Upper lobe of right lung (tissue), 1 donor: ENCODE measurements around the gene FAM78B. TPM values are rescaled to one million over a fixed set of nuclear protein-coding genes. Genes with fewer than 3 reads are reported as not detected.
A peak's percentile ranks its signal among the peaks of the same experiment; 100 is the strongest.

Experiments used
- ATAC-seq: fragments of 200-7000 bp; cut with Tn5 transposase; one replicate; pipeline ENCODE4 v1.9.1; 2020; ENCODE audit warnings: mild to moderate bottlenecking, moderate library complexity
- DNase-seq: peaks from one replicate; pipeline ENCODE4 v3.0.0-alpha.2; 2020
- H3K27ac ChIP-seq: fragments of 200-600 bp; one replicate; pipeline ENCODE4 v1.8.0; 2022
- H3K27me3 ChIP-seq: fragments of 200-600 bp; one replicate; pipeline ENCODE4 v1.8.0; 2022; ENCODE audit warnings: mild to moderate bottlenecking
- H3K36me3 ChIP-seq: fragments of 200-600 bp; one replicate; pipeline ENCODE4 v1.8.0; 2022
- H3K4me1 ChIP-seq: fragments of 200-600 bp; one replicate; pipeline ENCODE4 v1.8.0; 2022
- H3K4me3 ChIP-seq: fragments of 200-600 bp; one replicate; pipeline ENCODE4 v1.8.0; 2022; ENCODE audit warnings: mild to moderate bottlenecking
- H3K9me3 ChIP-seq: fragments of 200-600 bp; one replicate; pipeline ENCODE4 v1.8.0; 2022
- intact Hi-C: fragments of 100-400 bp; cut with DNase I; formaldehyde crosslinking; loops from one replicate; pipeline ENCODE4 v1.11.0; 2022
- total RNA-seq: library from RNA; stranded (reverse); fragmentation: NEBNext Ultra II Directional; extraction: Animal tissue kit (Norgen Biotek cat#: 25700); gene quantifications from one replicate; pipeline ENCODE4 v1.2.1, GENCODE V29; 2021
- TF ChIP-seq, protein P1 (sequence below): fragments of 200-600 bp; IDR thresholded peaks from one replicate; pipeline ENCODE4 v1.8.0; 2022; ENCODE audit warnings: antibody characterized with exemption
- donor health status: DM: no; HTN: yes; CAD: no; lungs with severe emphysema.

The FAM78B gene
- total RNA-seq, 1 donor from 2014 or later, result 1.2 TPM

GRCh38 chr1:166153525-166154314 is 13.1 kb downstream of the FAM78B start:
- H3K27me3 ChIP-seq, result no peaks in the 10 kb centered on the region
- H3K9me3 ChIP-seq, result no peaks in the 10 kb centered on the region
- TF ChIP-seq, protein P1, sequence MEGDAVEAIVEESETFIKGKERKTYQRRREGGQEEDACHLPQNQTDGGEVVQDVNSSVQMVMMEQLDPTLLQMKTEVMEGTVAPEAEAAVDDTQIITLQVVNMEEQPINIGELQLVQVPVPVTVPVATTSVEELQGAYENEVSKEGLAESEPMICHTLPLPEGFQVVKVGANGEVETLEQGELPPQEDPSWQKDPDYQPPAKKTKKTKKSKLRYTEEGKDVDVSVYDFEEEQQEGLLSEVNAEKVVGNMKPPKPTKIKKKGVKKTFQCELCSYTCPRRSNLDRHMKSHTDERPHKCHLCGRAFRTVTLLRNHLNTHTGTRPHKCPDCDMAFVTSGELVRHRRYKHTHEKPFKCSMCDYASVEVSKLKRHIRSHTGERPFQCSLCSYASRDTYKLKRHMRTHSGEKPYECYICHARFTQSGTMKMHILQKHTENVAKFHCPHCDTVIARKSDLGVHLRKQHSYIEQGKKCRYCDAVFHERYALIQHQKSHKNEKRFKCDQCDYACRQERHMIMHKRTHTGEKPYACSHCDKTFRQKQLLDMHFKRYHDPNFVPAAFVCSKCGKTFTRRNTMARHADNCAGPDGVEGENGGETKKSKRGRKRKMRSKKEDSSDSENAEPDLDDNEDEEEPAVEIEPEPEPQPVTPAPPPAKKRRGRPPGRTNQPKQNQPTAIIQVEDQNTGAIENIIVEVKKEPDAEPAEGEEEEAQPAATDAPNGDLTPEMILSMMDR, result no peak
- intact Hi-C loops, result no loop called here
- no peak overlapping the region for H3K27ac ChIP-seq
- H3K4me3 ChIP-seq, result no peak overlapping the region
- H3K36me3 ChIP-seq, result no peaks in the 10 kb centered on the region
- no peaks in the 10 kb centered on the region for H3K4me1 ChIP-seq
- DNase-seq (no peak), ATAC-seq (peak; percentile 22)

- Histone ChIP-seq H3K9me3 (no peaks in the 10 kb centered on the region), H3K36me3 (no peaks in the 10 kb centered on the region), H3K4me3 (no peak overlapping the region), H3K27ac (no peak overlapping the region), H3K4me1 (no peaks in the 10 kb centered on the region), H3K27me3 (no peaks in the 10 kb centered on the region)
- ATAC-seq (no peak), DNase-seq (no peak)
- TF ChIP-seq, protein P1, result no peak
- intact Hi-C loops, result no loop called here
Measured at GRCh38 chr1:166152978-166153377, 13.8 kb downstream of the FAM78B start.

GRCh38 chr1:166151804-166152203 is 15.0 kb downstream of the FAM78B start:
- TF ChIP-seq, protein P1, result no peak
- Histone ChIP-seq H3K9me3 (no peaks in the 10 kb centered on the region), H3K27me3 (no peaks in the 10 kb centered on the region), H3K4me3 (no peak overlapping the region), H3K36me3 (no peaks in the 10 kb centered on the region), H3K4me1 (no peaks in the 10 kb centered on the region), H3K27ac (no peak overlapping the region)
- ATAC-seq (no peak), DNase-seq (no peak)
- intact Hi-C loops, result no loop called here

- no peaks in the 10 kb centered on the region for H3K9me3 ChIP-seq
Measured at GRCh38 chr1:166145499-166145898, 21.3 kb downstream of the FAM78B start.

GRCh38 chr1:166141969-166142368 is 24.8 kb downstream of the FAM78B start:
- no peak overlapping the region for H3K27ac ChIP-seq
- H3K4me3 ChIP-seq, result no peak overlapping the region
- intact Hi-C loops, result no loop called here
- no peak for ATAC-seq
- TF ChIP-seq, protein P1, result no peak
- H3K36me3 ChIP-seq, result no peaks in the 10 kb centered on the region
- no peaks in the 10 kb centered on the region for H3K9me3 ChIP-seq
- H3K4me1 ChIP-seq, result no peaks in the 10 kb centered on the region
- no peak for DNase-seq
- H3K27me3 ChIP-seq, result no peaks in the 10 kb centered on the region

More at GRCh38 chr1:166145499-166145898, 21.3 kb downstream of the FAM78B start:
- no peaks in the 10 kb centered on the region for H3K27me3 ChIP-seq
- intact Hi-C loops, result no loop called here
- no peaks in the 10 kb centered on the region for H3K4me1 ChIP-seq
- H3K4me3 ChIP-seq, result no peak overlapping the region
- DNase-seq (no peak), ATAC-seq (no peak)
- H3K36me3 ChIP-seq, result no peaks in the 10 kb centered on the region
- TF ChIP-seq, protein P1, result no peak
- H3K27ac ChIP-seq, result no peak overlapping the region
